SK-N-SH treated with all-trans-retinoic acid at 6 μM for 48 hours (cell line): Measurements from ENCODE around the gene RBMS3.
"Not testable (repeated sequence)": the region's sequence is repeated elsewhere in the genome, so short reads cannot be mapped to it uniquely, and the experiment has no call there.

Experiments used
- ATAC-seq: fragments of 200-7000 bp; cut with Tn5 transposase; 3 replicates; pipeline ENCODE4 v1.9.1; 2020; ENCODE audit warnings: mild to moderate bottlenecking, moderate library complexity
- BACH2 ChIP-seq: fragments of 250-450 bp; sonication (Bioruptor Pico); IDR thresholded peaks from 2 replicates; pipeline ENCODE4 v1.9.0; 2021; ENCODE audit warnings: mild to moderate bottlenecking, borderline replicate concordance
- CSDC2 ChIP-seq: fragments of 250-450 bp; sonication (Bioruptor Pico); IDR thresholded peaks from 2 replicates; pipeline ENCODE4 v1.5.0; 2020; ENCODE audit warnings: mild to moderate bottlenecking, moderate library complexity
- ESRRG ChIP-seq: fragments of 250-450 bp; sonication (Bioruptor Pico); IDR thresholded peaks from 2 replicates; pipeline ENCODE4 v1.6.1; 2021; ENCODE audit warnings: mild to moderate bottlenecking
- ISL1 ChIP-seq: fragments of 250-450 bp; sonication (Bioruptor Pico); IDR thresholded peaks from 2 replicates; pipeline ENCODE4 v2.1.2; 2022; ENCODE audit warnings: mild to moderate bottlenecking, moderate library complexity
- OSR1 ChIP-seq: fragments of 250-450 bp; sonication (Bioruptor Pico); IDR thresholded peaks from 2 replicates; pipeline ENCODE4 v1.8.0; 2022; ENCODE audit warnings: moderate library complexity, mild to moderate bottlenecking, inconsistent platforms
- POU6F1 ChIP-seq: fragments of 250-450 bp; sonication (Bioruptor Pico); IDR thresholded peaks from 2 replicates; pipeline ENCODE4 v1.8.0; 2021; ENCODE audit warnings: low read depth, mild to moderate bottlenecking, moderate library complexity, borderline replicate concordance
- PPARA ChIP-seq: fragments of 250-450 bp; sonication (Bioruptor Pico); IDR thresholded peaks from 2 replicates; pipeline ENCODE4 v1.5.0; 2020; ENCODE audit warnings: mild to moderate bottlenecking, borderline replicate concordance
- RARB ChIP-seq: fragments of 250-450 bp; sonication (Bioruptor Pico); IDR thresholded peaks from 2 replicates; pipeline ENCODE4 v1.8.0; 2021; ENCODE audit warnings: mild to moderate bottlenecking, moderate library complexity
- SNAI2 ChIP-seq: fragments of 250-450 bp; sonication (Bioruptor Pico); IDR thresholded peaks from 2 replicates; pipeline ENCODE4 v1.5.0; 2020; ENCODE audit warnings: mild to moderate bottlenecking, moderate library complexity
- TCF4 ChIP-seq: fragments of 250-450 bp; sonication (Bioruptor Pico); IDR thresholded peaks from 2 replicates; pipeline ENCODE4 v1.8.0; 2021; ENCODE audit warnings: mild to moderate bottlenecking, moderate library complexity, borderline replicate concordance
- TOX ChIP-seq: fragments of 250-450 bp; sonication (Bioruptor Pico); IDR thresholded peaks from 2 replicates; pipeline ENCODE4 v1.8.0; 2021; ENCODE audit warnings: mild to moderate bottlenecking, moderate library complexity, borderline replicate concordance
- ZC3H10 ChIP-seq: fragments of 250-450 bp; sonication (Bioruptor Pico); IDR thresholded peaks from 2 replicates; pipeline ENCODE4 v1.5.1; 2021; ENCODE audit warnings: mild to moderate bottlenecking, moderate library complexity
- ZFP3 ChIP-seq: fragments of 250-450 bp; sonication (Bioruptor Pico); IDR thresholded peaks from 2 replicates; pipeline ENCODE4 v1.5.0; 2020; ENCODE audit warnings: mild to moderate bottlenecking, moderate library complexity
- ZFP30 ChIP-seq: fragments of 450-650 bp; formaldehyde crosslinking; IDR thresholded peaks from 2 replicates; pipeline ENCODE4 v1.5.0; 2022; ENCODE audit warnings: mild to moderate bottlenecking, moderate library complexity
- ZNF565 ChIP-seq: fragments of 450-650 bp; formaldehyde crosslinking; conservative IDR thresholded peaks from 2 replicates; pipeline ENCODE4 v1.5.0; 2020; ENCODE audit warnings: low read depth, mild to moderate bottlenecking, moderate library complexity
- ZNF70 ChIP-seq: fragments of 450-650 bp; formaldehyde crosslinking; IDR thresholded peaks from 2 replicates; pipeline ENCODE4 v1.5.0; 2020; ENCODE audit warnings: mild to moderate bottlenecking, moderate library complexity
- ZNF8 ChIP-seq: fragments of 450-650 bp; formaldehyde crosslinking; IDR thresholded peaks from 2 replicates; pipeline ENCODE4 v1.5.0; 2020; ENCODE audit warnings: mild to moderate bottlenecking, moderate library complexity
- TF ChIP-seq, protein P1 (sequence below): fragments of 250-450 bp; sonication (Bioruptor Pico); IDR thresholded peaks from 2 replicates; pipeline ENCODE4 v1.5.1; 2021; ENCODE audit warnings: mild to moderate bottlenecking, moderate library complexity
- TF ChIP-seq, protein P2 (sequence below): fragments of 250-450 bp; sonication (Bioruptor Pico); IDR thresholded peaks from 2 replicates; pipeline ENCODE4 v1.8.0; 2020; ENCODE audit warnings: mild to moderate bottlenecking, moderate library complexity, borderline replicate concordance

The RBMS3 gene

GRCh38 chr3:29392625-29393388, 111.9 kb downstream of the RBMS3 start:
- ATAC-seq = no peak
- TF ChIP-seq ESRRG (CRISPR knock-in tag) (no peak), PPARA (CRISPR knock-in tag) (no peak), RARB (CRISPR knock-in tag) (no peak), POU6F1 (no peak), ISL1 (CRISPR knock-in tag) (no peak), ZC3H10 (CRISPR knock-in tag) (no peak)

GRCh38 chr3:29393946-29394345, 113.1 kb downstream of the RBMS3 start:
- ATAC-seq = not testable (repeated sequence)

GRCh38 chr3:29397406-29397805, 116.5 kb downstream of the RBMS3 start:
- no peak for TF ChIP-seq ESRRG (CRISPR knock-in tag)
- no peak for TF ChIP-seq ZFP30 (CRISPR knock-in tag)
- TF ChIP-seq CSDC2 = no peak
- no peak for TF ChIP-seq ZNF70
- TF ChIP-seq ZNF8 = no peak
- TF ChIP-seq RARB (CRISPR knock-in tag) = no peak
- TF ChIP-seq, protein P1, sequence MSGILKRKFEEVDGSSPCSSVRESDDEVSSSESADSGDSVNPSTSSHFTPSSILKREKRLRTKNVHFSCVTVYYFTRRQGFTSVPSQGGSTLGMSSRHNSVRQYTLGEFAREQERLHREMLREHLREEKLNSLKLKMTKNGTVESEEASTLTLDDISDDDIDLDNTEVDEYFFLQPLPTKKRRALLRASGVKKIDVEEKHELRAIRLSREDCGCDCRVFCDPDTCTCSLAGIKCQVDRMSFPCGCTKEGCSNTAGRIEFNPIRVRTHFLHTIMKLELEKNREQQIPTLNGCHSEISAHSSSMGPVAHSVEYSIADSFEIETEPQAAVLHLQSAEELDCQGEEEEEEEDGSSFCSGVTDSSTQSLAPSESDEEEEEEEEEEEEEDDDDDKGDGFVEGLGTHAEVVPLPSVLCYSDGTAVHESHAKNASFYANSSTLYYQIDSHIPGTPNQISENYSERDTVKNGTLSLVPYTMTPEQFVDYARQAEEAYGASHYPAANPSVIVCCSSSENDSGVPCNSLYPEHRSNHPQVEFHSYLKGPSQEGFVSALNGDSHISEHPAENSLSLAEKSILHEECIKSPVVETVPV = no peak
- no peak for TF ChIP-seq TCF4 (CRISPR knock-in tag)
- no peak for TF ChIP-seq OSR1
- TF ChIP-seq, protein P2, sequence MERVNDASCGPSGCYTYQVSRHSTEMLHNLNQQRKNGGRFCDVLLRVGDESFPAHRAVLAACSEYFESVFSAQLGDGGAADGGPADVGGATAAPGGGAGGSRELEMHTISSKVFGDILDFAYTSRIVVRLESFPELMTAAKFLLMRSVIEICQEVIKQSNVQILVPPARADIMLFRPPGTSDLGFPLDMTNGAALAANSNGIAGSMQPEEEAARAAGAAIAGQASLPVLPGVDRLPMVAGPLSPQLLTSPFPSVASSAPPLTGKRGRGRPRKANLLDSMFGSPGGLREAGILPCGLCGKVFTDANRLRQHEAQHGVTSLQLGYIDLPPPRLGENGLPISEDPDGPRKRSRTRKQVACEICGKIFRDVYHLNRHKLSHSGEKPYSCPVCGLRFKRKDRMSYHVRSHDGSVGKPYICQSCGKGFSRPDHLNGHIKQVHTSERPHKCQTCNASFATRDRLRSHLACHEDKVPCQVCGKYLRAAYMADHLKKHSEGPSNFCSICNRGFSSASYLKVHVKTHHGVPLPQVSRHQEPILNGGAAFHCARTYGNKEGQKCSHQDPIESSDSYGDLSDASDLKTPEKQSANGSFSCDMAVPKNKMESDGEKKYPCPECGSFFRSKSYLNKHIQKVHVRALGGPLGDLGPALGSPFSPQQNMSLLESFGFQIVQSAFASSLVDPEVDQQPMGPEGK = no peak
- no peak for TF ChIP-seq TOX (CRISPR knock-in tag)
- no peak for TF ChIP-seq ZNF565
- TF ChIP-seq ZC3H10 (CRISPR knock-in tag) = no peak
- no peak for TF ChIP-seq POU6F1
- TF ChIP-seq ISL1 (CRISPR knock-in tag) = no peak
- TF ChIP-seq PPARA (CRISPR knock-in tag) = no peak
- no peak for TF ChIP-seq SNAI2 (CRISPR knock-in tag)
- no peak for TF ChIP-seq ZFP3 (CRISPR knock-in tag)
- no peak for TF ChIP-seq BACH2 (CRISPR knock-in tag)
- no peak for ATAC-seq

DNA sequence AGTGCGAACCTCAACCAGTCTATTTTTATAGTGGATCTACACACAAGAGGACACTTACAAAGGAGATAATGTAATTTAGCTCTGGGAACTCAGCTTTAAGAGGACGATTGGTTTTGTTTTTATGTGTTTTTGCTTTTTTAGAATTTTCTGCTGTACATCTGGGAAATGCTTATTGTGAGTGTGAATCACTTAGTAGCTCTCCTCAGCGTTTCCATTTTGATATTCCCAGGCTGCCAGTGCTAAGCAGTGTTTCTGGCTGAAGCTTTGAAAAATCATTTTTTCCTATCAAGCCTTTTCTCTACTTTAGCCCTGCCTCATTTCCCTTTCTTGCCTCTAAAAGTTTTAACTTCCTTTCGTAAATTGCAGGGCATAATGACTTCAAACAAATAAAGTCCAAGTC, 117.9 kb downstream of the RBMS3 start:
- TF ChIP-seq OSR1 (no peak), ZFP3 (CRISPR knock-in tag) (no peak), TOX (CRISPR knock-in tag) (no peak)
- TF ChIP-seq, protein P1 = no peak
- ATAC-seq = no peak
